HCT116 (cell line): ENCODE measurements around the gene XKR8.

Experiments used
- EZH2 ChIP-seq: fragments of 200-600 bp; sonication (generic); IDR thresholded peaks from 2 replicates; pipeline ENCODE4 v1.6.1; 2017; ENCODE audit warnings: antibody characterized with exemption, mixed run types
- POLR2A ChIP-seq: IDR thresholded peaks from 2 replicates; pipeline ENCODE4 v1.7.0; 2011; ENCODE audit warnings: borderline replicate concordance; ENCODE audit not compliant: insufficient read depth, insufficient read length; ENCODE audit errors: extremely low read depth
- POLR2AphosphoS5 ChIP-seq: IDR thresholded peaks from 2 replicates; pipeline ENCODE4 v1.6.1; 2011; ENCODE audit warnings: mild to moderate bottlenecking, low read depth, low read length, moderate library complexity
- SP1 ChIP-seq: IDR thresholded peaks from 2 replicates; pipeline ENCODE4 v1.6.1; 2012; ENCODE audit warnings: low read depth
- ZNF274 ChIP-seq: fragments of 200-500 bp; sonication (Bioruptor generic); IDR thresholded peaks from 2 replicates; pipeline ENCODE4 v1.6.1; 2014; ENCODE audit warnings: mild to moderate bottlenecking, low read depth, low read length, inconsistent platforms
- TF ChIP-seq, protein P1 (sequence below), 3 experiments: fragments of 200-600 bp in 1 of 3; sonication (generic) in 1 of 3; IDR thresholded peaks in 2 of 3; conservative IDR thresholded peaks in 1 of 3; 2 replicates each; pipeline ENCODE4 v1.5.1; 2012 to 2017; ENCODE audit warnings: low read depth in 2 of 3, low read length in 2 of 3, antibody characterized with exemption in 1 of 3, borderline replicate concordance in 1 of 3, control low read depth in 1 of 3, mild to moderate bottlenecking in 1 of 3, mixed read lengths in 1 of 3, mixed run types in 1 of 3, moderate library complexity in 1 of 3; ENCODE audit not compliant: insufficient read depth in 1 of 3

DNA sequence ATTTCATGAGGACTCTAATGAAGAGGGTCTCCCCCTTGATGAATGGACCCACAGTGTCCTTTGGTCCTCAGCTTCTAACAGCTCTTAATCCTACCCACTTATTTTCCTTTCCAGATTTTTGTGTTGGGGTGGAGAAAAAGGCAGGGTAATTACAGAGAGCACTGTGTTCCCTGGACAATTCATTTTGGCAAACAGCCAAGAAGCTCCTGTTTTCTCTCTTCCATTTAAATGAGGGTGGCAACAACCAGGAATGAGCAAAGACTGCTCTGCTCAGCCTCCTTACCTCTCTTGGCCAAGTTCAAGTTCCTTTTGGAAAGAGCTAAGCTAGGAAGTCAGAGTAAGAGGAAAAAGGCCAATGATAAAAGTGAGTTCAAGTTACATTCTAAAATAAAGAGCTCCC is 11.9 kb downstream of the XKR8 start:
- TF ChIP-seq, protein P1, sequence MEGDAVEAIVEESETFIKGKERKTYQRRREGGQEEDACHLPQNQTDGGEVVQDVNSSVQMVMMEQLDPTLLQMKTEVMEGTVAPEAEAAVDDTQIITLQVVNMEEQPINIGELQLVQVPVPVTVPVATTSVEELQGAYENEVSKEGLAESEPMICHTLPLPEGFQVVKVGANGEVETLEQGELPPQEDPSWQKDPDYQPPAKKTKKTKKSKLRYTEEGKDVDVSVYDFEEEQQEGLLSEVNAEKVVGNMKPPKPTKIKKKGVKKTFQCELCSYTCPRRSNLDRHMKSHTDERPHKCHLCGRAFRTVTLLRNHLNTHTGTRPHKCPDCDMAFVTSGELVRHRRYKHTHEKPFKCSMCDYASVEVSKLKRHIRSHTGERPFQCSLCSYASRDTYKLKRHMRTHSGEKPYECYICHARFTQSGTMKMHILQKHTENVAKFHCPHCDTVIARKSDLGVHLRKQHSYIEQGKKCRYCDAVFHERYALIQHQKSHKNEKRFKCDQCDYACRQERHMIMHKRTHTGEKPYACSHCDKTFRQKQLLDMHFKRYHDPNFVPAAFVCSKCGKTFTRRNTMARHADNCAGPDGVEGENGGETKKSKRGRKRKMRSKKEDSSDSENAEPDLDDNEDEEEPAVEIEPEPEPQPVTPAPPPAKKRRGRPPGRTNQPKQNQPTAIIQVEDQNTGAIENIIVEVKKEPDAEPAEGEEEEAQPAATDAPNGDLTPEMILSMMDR (IDR thresholded peaks at IDR 0.05 in 2 of 3, conservative IDR thresholded peaks at IDR 0.05 in 1 of 3; ENCODE audit: borderline replicate concordance in 1 of 3, insufficient read depth in 1 of 3, low read depth in 2 of 3, low read length in 2 of 3), result no peak
- TF ChIP-seq POLR2A (no peak), POLR2AphosphoS5 (no peak), ZNF274 (no peak), SP1 (no peak), EZH2 (no peak)
